ENCODE data around the gene SLC25A45.

- TF ChIP-seq LEF1 (IDR thresholded peaks at IDR 0.05; ENCODE audit: borderline replicate concordance) = no peak
- TF ChIP-seq BHLHE40 (IDR thresholded peaks at IDR 0.05; ENCODE audit: borderline replicate concordance) = no peak
- TF ChIP-seq TARDBP (IDR thresholded peaks at IDR 0.05) = no peak
- TF ChIP-seq NFRKB (IDR thresholded peaks at IDR 0.05) = no peak
- no peak for TF ChIP-seq ARNT (IDR thresholded peaks at IDR 0.05)
- no peak for TF ChIP-seq SUZ12 (IDR thresholded peaks at IDR 0.05)
- TF ChIP-seq FOXA1 (IDR thresholded peaks at IDR 0.05) = no peak
- no peak for TF ChIP-seq PKNOX1 (IDR thresholded peaks at IDR 0.05)
- TF ChIP-seq ZNF384 (IDR thresholded peaks at IDR 0.05) = no peak
Observed at GRCh38 chr11:65419460-65419771, 37.0 kb upstream of the SLC25A45 start.

Data from HEK293T (cell line).